Fibroblast of the aortic adventitia (primary cell): Measurements from ENCODE around the gene DLX5. TPM values are rescaled to one million over a fixed set of nuclear protein-coding genes. Genes with fewer than 3 reads are reported as not detected.

ENCODE experiments used
- DNase-seq: peaks from one replicate; pipeline ENCODE4 v3.0.0-alpha.2; 2010; ENCODE audit warnings: low read depth
- H3K4me3 ChIP-seq: 2 replicates; pipeline ENCODE4 v1.5.1; 2011; ENCODE audit warnings: low read depth, mild to moderate bottlenecking, control low read depth, low read length, moderate library complexity
- total RNA-seq: library from RNA; depleted of rRNA; stranded (reverse); fragments of >200 nt; gene quantifications from 2 replicates; pipeline ENCODE4 v1.2.3, GENCODE V29; 2012; ENCODE audit warnings: low replicate concordance
- TF ChIP-seq, protein P1 (sequence below): IDR thresholded peaks from 2 replicates; pipeline ENCODE4 v1.5.1; 2011; ENCODE audit warnings: mild to moderate bottlenecking, low read length, control low read depth, inconsistent platforms; ENCODE audit not compliant: insufficient read depth

The DLX5 gene
- total RNA-seq, 1 donor = not detected

DNA sequence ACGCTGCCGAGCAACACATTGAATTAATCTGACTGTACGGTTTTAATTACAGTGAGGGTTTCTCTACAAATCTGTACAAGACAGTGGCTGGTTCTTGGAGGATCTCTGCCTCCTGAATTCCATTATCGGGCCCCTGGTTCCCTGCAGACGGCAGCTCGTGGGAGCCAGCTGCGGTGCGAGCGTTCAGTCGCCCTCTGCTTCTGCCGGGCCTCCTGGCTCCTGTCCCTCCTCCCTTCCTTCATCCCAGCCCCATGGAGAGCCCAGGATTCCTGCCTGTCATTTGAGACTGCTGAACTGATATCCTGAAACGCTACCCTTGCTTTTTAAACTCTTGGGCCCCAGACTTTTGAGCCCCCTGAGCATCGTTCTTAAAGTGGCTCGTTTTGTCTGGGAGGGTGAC lies 25.9 kb downstream of the DLX5 start:
- DNase-seq = no peak
- TF ChIP-seq, protein P1, sequence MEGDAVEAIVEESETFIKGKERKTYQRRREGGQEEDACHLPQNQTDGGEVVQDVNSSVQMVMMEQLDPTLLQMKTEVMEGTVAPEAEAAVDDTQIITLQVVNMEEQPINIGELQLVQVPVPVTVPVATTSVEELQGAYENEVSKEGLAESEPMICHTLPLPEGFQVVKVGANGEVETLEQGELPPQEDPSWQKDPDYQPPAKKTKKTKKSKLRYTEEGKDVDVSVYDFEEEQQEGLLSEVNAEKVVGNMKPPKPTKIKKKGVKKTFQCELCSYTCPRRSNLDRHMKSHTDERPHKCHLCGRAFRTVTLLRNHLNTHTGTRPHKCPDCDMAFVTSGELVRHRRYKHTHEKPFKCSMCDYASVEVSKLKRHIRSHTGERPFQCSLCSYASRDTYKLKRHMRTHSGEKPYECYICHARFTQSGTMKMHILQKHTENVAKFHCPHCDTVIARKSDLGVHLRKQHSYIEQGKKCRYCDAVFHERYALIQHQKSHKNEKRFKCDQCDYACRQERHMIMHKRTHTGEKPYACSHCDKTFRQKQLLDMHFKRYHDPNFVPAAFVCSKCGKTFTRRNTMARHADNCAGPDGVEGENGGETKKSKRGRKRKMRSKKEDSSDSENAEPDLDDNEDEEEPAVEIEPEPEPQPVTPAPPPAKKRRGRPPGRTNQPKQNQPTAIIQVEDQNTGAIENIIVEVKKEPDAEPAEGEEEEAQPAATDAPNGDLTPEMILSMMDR = no peak
- no peak overlapping the region for H3K4me3 ChIP-seq

DNA sequence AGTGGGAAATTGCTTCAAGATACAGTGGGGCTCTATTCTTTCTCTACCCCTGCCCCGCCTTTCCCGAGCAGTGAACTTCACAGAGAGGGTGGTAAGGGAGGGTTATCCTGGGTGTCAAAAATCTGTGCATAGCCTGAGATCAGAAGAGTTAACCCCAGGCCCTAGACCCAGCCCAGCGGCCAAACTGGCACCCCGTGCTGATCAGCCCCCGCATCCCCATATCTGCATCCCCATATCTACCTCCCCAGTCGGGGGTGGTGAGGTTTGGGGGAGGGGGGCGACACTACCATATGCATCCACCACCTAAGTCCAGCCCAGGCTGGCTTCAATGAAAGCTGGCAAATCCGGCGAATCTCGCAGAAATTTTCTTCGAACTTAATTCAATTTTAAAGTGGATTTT lies 26.3 kb downstream of the DLX5 start:
- no peak for DNase-seq
- TF ChIP-seq, protein P1 = no peak
- no peak overlapping the region for H3K4me3 ChIP-seq

- TF ChIP-seq, protein P1 = no peak
- no peak overlapping the region for H3K4me3 ChIP-seq
- no peak for DNase-seq
Observed at GRCh38 chr7:96997512-96998032, 27.1 kb downstream of the DLX5 start.

- no peak overlapping the region for H3K4me3 ChIP-seq
- no peak for DNase-seq
- TF ChIP-seq, protein P1 = no peak
Observed at GRCh38 chr7:96996958-96997511, 27.6 kb downstream of the DLX5 start.

DNA sequence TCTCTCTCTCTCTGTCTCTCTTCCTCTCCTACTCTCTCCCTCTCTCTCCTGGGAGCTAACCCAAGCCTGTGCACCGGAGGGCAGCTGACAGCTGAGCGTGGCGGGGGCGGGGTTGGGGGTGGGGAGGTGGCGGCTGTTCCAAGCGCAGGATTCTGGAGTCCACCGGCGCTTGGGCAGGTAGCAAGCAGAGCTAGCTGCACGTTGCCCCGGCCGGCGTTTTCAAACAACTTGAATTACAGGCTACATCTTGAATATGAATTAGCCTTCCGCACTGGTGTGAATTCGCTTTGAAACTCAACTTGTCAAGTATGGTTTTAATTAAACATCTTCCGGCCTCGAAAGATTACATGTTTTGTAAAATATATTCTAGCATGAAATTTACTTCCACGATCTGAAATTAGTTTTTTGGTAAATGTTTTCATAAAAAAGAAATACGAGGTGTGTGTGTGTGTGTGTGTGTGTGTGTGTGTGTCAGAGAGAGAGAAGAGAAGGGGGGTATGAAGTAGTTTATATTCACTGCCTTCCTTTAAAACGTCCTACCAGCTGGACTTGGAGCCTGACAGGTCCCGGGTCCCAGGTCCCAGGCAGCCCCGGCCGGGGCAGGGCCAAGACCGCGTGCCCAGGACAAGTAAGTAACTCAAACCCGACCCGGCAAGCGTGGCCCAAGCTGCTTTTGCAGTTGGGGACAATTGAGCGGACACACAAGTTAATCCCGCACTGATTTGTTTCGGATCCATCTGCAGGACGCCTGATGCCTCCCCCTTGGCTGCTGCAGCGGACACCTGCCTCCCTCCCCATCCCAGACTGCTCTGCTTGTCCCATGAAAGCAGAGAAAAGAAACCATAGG lies 28.3 kb downstream of the DLX5 start:
- DNase-seq = no peak
- no peak overlapping the region for H3K4me3 ChIP-seq
- TF ChIP-seq, protein P1 = no peak

GRCh38 chr7:96995406-96996110 lies 29.1 kb downstream of the DLX5 start:
- no peak overlapping the region for H3K4me3 ChIP-seq
- TF ChIP-seq, protein P1 = no peak
- no peak for DNase-seq
